HG03196 (cell line): Measurements from ENCODE around the gene DLST.

ENCODE experiments used
- ATAC-seq: cut with Tn5 transposase; IDR thresholded peaks from one replicate; pipeline ENCODE4 v1.9.1; 2021; ENCODE audit not compliant: unreplicated experiment

Gene DLST

GRCh38 chr14:74952697-74953484 is 71.2 kb downstream of the DLST start:
- no peak for ATAC-seq
